Cortex of kidney (tissue), 1 donor: ENCODE results near the gene ANGPT4.

ENCODE experiments used
- DNase-seq: peaks from one replicate; lab custom pipeline; 2025; lab: John Stamatoyannopoulos, UW

Gene ANGPT4

GRCh38 chr20:939606-940005, 23.5 kb upstream of the ANGPT4 start:
- DNase-seq, result no peak

GRCh38 chr20:934186-934840, 18.2 kb upstream of the ANGPT4 start:
- DNase-seq, result no peak

- DNase-seq, result no peak
Observed at GRCh38 chr20:933029-933428, 16.9 kb upstream of the ANGPT4 start.

GRCh38 chr20:931401-931800, 15.3 kb upstream of the ANGPT4 start:
- DNase-seq, result no peak

- DNase-seq, result no peak
Observed at GRCh38 chr20:926670-927069, 10.5 kb upstream of the ANGPT4 start.

GRCh38 chr20:925516-925915, 9.4 kb upstream of the ANGPT4 start:
- no peak for DNase-seq

GRCh38 chr20:924639-925038, 8.5 kb upstream of the ANGPT4 start:
- no peak for DNase-seq

GRCh38 chr20:922781-923180, 6.6 kb upstream of the ANGPT4 start:
- no peak for DNase-seq

- no peak for DNase-seq
Observed at GRCh38 chr20:921068-921467, 4.9 kb upstream of the ANGPT4 start.

GRCh38 chr20:920311-920710, 4.2 kb upstream of the ANGPT4 start:
- no peak for DNase-seq

- no peak for DNase-seq
Observed at GRCh38 chr20:919491-919916, 3.4 kb upstream of the ANGPT4 start.

GRCh38 chr20:917416-917815, 1.3 kb upstream of the ANGPT4 start:
- no peak for DNase-seq

- DNase-seq, result no peak
Observed at GRCh38 chr20:916825-917224, 691 bp upstream of the ANGPT4 start.

GRCh38 chr20:914727-915498, 1.2 kb downstream of the ANGPT4 start:
- DNase-seq, result no peak

GRCh38 chr20:913306-913849, 2.8 kb downstream of the ANGPT4 start:
- no peak for DNase-seq

GRCh38 chr20:911882-912600, 4.1 kb downstream of the ANGPT4 start:
- DNase-seq, result no peak

GRCh38 chr20:910870-911770, 5.0 kb downstream of the ANGPT4 start:
- no peak for DNase-seq

- DNase-seq, result no peak
Observed at GRCh38 chr20:910132-910869, 5.8 kb downstream of the ANGPT4 start.

- DNase-seq, result no peak
Observed at GRCh38 chr20:909641-910040, 6.5 kb downstream of the ANGPT4 start.

- DNase-seq, result no peak
Observed at GRCh38 chr20:906703-907270, 9.3 kb downstream of the ANGPT4 start.
